GM12874 (cell line): Measurements from ENCODE around the gene FAN1.

ENCODE experiments used
- CTCF ChIP-seq: IDR thresholded peaks from 2 replicates; pipeline ENCODE4 v1.5.1; 2011; ENCODE audit warnings: low read depth, mild to moderate bottlenecking, control low read depth, low read length, moderate library complexity; ENCODE audit not compliant: insufficient read depth

Gene FAN1

GRCh38 chr15:30962079-30962478 is 58.4 kb downstream of the FAN1 start:
- TF ChIP-seq CTCF: no peak

- no peak for TF ChIP-seq CTCF
Measured at GRCh38 chr15:30962659-30963058, 58.9 kb downstream of the FAN1 start.

- TF ChIP-seq CTCF: no peak
Measured at GRCh38 chr15:30963681-30964080, 60.0 kb downstream of the FAN1 start.

- no peak for TF ChIP-seq CTCF
Measured at GRCh38 chr15:30969724-30970123, 66.0 kb downstream of the FAN1 start.

GRCh38 chr15:30973379-30973778 is 69.7 kb downstream of the FAN1 start:
- no peak for TF ChIP-seq CTCF

- TF ChIP-seq CTCF: no peak
Measured at GRCh38 chr15:30974112-30974511, 70.4 kb downstream of the FAN1 start.

GRCh38 chr15:30978328-30978727 is 74.6 kb downstream of the FAN1 start:
- TF ChIP-seq CTCF: no peak

- TF ChIP-seq CTCF: no peak
Measured at GRCh38 chr15:30979457-30979856, 75.7 kb downstream of the FAN1 start.
